HS-27A (cell line): ENCODE data around the gene DHX34.

Source experiments
- DNase-seq: peaks from one replicate; pipeline ENCODE4 v3.0.0-alpha.2; 2012; ENCODE audit warnings: low read depth, missing footprints

The DHX34 gene

GRCh38 chr19:47418692-47419029 lies 69.5 kb downstream of the DHX34 start:
- DNase-seq, result no peak

- no peak for DNase-seq
These were observed 70.1 kb downstream of the DHX34 start, which contains the start of gene MEIS3 for GRCh38 chr19:47419030-47419783. MEIS3 (minus strand) TSS chr19:47419527; CDS start chr19:47419081, 446 bp downstream.

- no peak for DNase-seq
These were observed 70.7 kb downstream of the DHX34 start for GRCh38 chr19:47419789-47420188.

- no peak for DNase-seq
These were observed 72.2 kb downstream of the DHX34 start for GRCh38 chr19:47421244-47421786.

GRCh38 chr19:47421844-47422395 lies 72.8 kb downstream of the DHX34 start:
- DNase-seq, result no peak

- no peak for DNase-seq
These were observed 73.5 kb downstream of the DHX34 start for GRCh38 chr19:47422417-47423163.

GRCh38 chr19:47423203-47423882 lies 74.2 kb downstream of the DHX34 start:
- DNase-seq, result no peak

- peak; percentile 52 for DNase-seq
These were observed 78.4 kb downstream of the DHX34 start for GRCh38 chr19:47427241-47428176.

GRCh38 chr19:47428177-47428894 lies 79.2 kb downstream of the DHX34 start:
- peak; percentile 100 for DNase-seq

- DNase-seq, result no peak
These were observed 80.2 kb downstream of the DHX34 start for GRCh38 chr19:47429140-47429793.

- no peak for DNase-seq
These were observed 81.1 kb downstream of the DHX34 start for GRCh38 chr19:47430041-47430802.

- no peak for DNase-seq
These were observed 83.0 kb downstream of the DHX34 start for GRCh38 chr19:47432091-47432490.
